HG03060 (cell line): Measurements from ENCODE around the gene SLC9A3.

Experiments used
- ATAC-seq: cut with Tn5 transposase; IDR thresholded peaks from one replicate; pipeline ENCODE4 v1.9.1; 2021; ENCODE audit warnings: low read depth, moderate number of reproducible peaks; ENCODE audit not compliant: unreplicated experiment

The SLC9A3 gene

DNA sequence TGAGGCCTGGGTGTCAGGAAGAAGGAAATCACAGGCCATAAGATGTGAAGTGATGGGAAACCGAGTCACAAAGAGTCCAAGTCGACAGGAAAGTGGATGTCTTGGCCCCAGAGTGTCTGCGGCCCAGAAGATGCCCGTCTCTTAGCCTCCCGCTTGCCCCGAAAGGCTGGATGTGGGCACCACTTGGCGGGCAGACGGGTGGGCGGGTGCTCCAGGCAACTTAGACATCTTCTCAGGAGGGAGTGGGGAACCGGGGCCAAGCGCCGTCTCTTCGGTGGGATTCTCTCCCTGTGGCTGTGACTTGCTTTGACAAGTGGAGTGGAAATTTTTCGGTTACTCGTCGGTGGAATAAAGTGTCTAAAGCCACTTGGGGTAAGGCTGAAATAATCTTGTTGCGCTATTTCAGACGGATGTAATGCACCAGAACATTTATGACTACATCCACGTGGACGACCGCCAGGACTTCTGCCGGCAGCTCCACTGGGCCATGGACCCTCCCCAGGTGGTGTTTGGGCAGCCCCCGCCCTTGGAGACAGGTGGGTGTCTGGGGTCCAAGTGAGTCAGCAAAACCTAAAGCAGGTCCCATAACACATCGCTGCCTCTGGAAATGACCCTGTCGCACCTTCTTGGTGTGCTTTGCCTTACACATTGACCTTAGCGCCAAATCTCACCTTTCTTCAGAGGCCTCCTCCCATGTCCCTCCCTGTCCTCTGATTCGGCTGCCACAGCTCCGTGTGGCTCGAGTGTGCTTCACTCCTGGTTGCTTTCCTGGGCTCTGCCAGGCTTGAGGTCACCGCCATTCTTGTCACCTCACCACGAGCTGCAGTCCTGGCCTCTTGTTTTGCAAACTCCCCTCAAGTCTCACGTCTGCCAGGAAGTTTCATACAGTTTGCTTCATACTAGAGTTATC is 101.7 kb downstream of the SLC9A3 start:
- no peak for ATAC-seq

DNA sequence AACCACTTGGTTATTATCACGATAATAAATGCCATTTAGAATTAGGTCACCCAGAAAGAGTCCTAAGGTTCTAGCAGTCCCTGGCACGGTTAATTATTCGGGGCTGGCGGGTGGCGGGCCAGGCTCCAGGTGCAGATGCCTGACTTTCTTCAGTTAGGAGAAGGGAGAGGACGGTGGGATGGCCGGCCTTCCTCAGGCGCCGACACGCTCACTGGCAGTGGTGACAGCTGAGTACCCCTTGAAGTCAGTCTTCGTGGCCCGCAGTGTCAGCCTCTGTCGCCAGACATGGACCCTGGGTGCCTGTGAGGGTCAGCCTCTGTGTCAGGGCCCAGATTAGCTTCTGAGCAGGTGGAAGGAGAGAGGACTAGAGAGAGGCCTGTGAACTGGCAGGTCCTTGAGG is 102.3 kb downstream of the SLC9A3 start:
- ATAC-seq: no peak

DNA sequence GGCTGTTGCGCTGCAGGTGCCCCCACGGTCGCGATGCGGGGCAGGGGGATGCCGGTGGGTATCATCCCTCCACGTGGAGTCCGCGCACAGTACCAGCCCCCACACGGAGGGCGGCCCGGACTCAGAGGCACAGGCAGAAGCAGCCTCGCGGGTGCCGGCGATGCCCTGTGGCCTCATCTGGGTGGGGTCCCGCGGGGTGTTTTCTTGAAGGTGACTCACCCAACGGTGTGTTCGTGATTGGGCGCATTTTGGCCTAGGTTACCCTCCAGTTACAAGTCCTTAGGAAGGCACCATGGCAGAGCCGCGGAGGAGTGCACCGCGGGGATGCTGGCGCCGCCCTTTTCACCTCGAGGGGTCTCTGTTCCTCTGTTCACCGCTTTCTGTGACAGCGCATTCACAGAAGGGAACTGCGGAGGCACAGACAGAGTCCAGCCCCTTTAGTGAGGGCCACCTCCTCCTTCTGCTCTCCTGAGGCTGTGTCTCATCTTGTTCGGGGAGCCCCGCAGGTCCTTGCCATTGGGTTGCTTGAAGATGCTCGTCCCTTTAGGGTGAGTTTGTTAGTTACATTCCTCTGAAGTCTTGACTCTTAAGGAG is 102.9 kb downstream of the SLC9A3 start:
- no peak for ATAC-seq

DNA sequence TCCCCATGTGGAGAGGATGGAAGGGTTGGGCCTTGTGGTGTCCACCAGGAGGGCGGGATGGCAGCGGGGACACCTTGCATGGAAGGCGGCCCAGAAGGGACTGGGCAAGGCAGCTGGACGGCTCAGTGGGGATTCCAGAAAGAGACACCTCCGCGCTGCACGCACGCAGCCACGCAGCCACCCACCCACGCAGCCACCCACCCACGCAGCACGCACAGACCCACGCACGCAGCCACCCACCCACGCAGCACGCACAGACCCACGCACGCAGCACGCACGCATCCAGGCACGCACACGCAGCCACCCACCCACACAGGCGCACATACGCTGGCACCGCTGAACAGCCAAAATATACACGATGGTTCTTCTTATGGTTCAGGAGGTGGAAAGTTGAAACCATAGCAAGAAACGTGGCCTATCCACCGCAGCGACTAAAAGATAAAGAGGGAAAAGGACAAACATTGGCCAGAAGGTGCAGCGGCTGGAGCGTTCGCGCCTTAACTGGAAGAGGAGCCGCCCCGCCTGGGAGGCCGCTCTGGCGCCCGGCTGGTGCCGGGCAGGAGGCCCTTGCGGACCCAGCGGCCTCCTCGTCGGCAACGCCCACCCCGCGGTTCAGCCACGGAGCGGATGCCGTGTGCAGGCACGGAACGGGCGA is 103.5 kb downstream of the SLC9A3 start:
- ATAC-seq: no peak
